HG03064 (cell line): ENCODE data around the gene ATF2.

Source experiments
- ATAC-seq: cut with Tn5 transposase; IDR thresholded peaks from one replicate; pipeline ENCODE4 v1.9.1; 2021; ENCODE audit warnings: low read depth; ENCODE audit not compliant: unreplicated experiment

Gene ATF2

GRCh38 chr2:175035806-175036205, 132.2 kb downstream of the ATF2 start:
- ATAC-seq: no peak

- ATAC-seq: no peak
Observed at GRCh38 chr2:175034716-175035115, 133.3 kb downstream of the ATF2 start.

- no peak for ATAC-seq
Observed at GRCh38 chr2:175030380-175031271, 137.4 kb downstream of the ATF2 start.

- ATAC-seq: no peak
Observed at GRCh38 chr2:175027755-175028154, 140.2 kb downstream of the ATF2 start.

- ATAC-seq: no peak
Observed at GRCh38 chr2:175026385-175026784, 141.6 kb downstream of the ATF2 start.

- ATAC-seq: no peak
Observed at GRCh38 chr2:175025946-175026345, 142.1 kb downstream of the ATF2 start.

GRCh38 chr2:175025233-175025632, 142.8 kb downstream of the ATF2 start:
- no peak for ATAC-seq

- ATAC-seq: no peak
Observed at GRCh38 chr2:175022923-175023322, 145.1 kb downstream of the ATF2 start.
